ENCODE measurements around the gene NRP1. TPM values are rescaled to one million over a fixed set of nuclear protein-coding genes. Genes with fewer than 3 reads are reported as not detected.
A peak's percentile ranks its signal among the peaks of the same experiment; 100 is the strongest.

NRP1 gene
- total RNA-seq, 2 donors from 2014 or later: 123 TPM

- intact Hi-C loops (cut with DNase I): no loop called here
- peak; percentile 91 for DNase-seq (ENCODE audit: low spot score)
Observed at GRCh38 chr10:33129141-33129995, 205.1 kb downstream of the NRP1 start.

DNA sequence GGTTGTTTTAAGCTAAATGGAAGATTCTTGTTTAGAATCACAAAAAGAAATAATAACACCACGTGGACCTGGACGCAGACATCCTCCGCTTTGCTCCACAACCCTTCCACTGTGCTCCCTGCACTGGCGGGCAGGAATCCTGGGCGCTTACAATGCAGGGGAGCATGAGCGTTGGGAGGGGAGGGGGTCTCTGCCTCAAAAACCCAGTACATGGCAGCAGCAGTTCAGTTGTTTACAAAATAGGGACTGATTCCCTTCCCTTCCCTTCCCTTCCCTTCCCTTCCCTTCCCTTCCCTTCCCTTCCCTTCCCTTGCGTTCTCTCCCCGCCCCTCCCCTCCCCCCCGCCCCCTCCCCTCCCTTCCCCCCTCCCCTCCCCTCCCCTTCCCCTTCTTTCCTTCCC lies 206.8 kb downstream of the NRP1 start:
- intact Hi-C loops (cut with DNase I): no loop called here
- no peak for DNase-seq (ENCODE audit: low spot score)

Measured in posterior vena cava (tissue), 2 donors.